HL-60/S4 treated with phorbol 12-myristate 13-acetate at 8.2 ng/mL for 4 days and 3 days (cell line): ENCODE measurements around the gene CAMSAP1.

ENCODE experiments used
- in situ Hi-C: fragments of 300-500 bp; cut with MboI; formaldehyde crosslinking; loops from 2 replicates; pipeline ENCODE4 v1.15.0; 2022; ENCODE audit warnings: low sequenced_read_pairs

Gene CAMSAP1

GRCh38 chr9:135765416-135765815, 141.9 kb downstream of the CAMSAP1 start:
- in situ Hi-C loops = no loop called here

- in situ Hi-C loops = no loop called here
Measured at GRCh38 chr9:135764731-135765130, 142.6 kb downstream of the CAMSAP1 start.

- in situ Hi-C loops = no loop called here
Measured at GRCh38 chr9:135763716-135764446, 143.5 kb downstream of the CAMSAP1 start.

- in situ Hi-C loops = no loop called here
Measured at GRCh38 chr9:135762921-135763320, 144.4 kb downstream of the CAMSAP1 start.

- in situ Hi-C loops = no loop called here
Measured at GRCh38 chr9:135761845-135762168, 145.5 kb downstream of the CAMSAP1 start.

- in situ Hi-C loops = no loop called here
Measured at GRCh38 chr9:135761150-135761844, 146.0 kb downstream of the CAMSAP1 start.

GRCh38 chr9:135760465-135760864, 146.9 kb downstream of the CAMSAP1 start:
- in situ Hi-C loops = no loop called here

- in situ Hi-C loops = no loop called here
Measured at GRCh38 chr9:135759676-135760300, 147.6 kb downstream of the CAMSAP1 start.

GRCh38 chr9:135758870-135759269, 148.5 kb downstream of the CAMSAP1 start:
- in situ Hi-C loops = no loop called here
